IPS-NIHi11 (cell line): Measurements from ENCODE around the gene MIXL1.
"Not testable (repeated sequence)": the region's sequence is repeated elsewhere in the genome, so short reads cannot be mapped to it uniquely, and the experiment has no call there.

Experiments
- DNase-seq: peaks from one replicate; pipeline ENCODE4 v3.0.0; 2012; ENCODE audit warnings: mixed read lengths, low spot score

MIXL1 gene

GRCh38 chr1:226215239-226215638 lies 8.2 kb upstream of the MIXL1 start:
- no peak for DNase-seq

DNA sequence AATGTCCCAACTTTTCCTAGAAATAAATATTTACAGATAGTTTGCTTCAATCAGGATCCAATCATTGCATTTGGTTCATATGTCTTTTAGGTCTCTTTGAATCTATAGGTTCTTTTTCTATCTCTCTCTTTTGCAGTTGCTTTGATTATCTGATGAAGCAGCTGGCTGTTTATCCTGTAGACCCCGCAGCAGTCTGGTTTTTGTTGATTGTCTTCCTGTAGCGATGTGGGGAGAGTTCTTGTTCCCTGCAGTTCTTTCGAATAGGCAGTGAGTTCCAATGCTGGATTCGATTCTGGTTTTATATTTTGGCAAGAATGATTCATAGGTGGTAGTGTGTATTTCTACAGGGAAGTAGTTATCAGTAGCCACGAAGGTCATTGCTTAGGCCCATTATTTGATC lies 7.4 kb upstream of the MIXL1 start:
- no peak for DNase-seq

GRCh38 chr1:226217273-226217672 lies 6.2 kb upstream of the MIXL1 start:
- DNase-seq, result no peak

DNA sequence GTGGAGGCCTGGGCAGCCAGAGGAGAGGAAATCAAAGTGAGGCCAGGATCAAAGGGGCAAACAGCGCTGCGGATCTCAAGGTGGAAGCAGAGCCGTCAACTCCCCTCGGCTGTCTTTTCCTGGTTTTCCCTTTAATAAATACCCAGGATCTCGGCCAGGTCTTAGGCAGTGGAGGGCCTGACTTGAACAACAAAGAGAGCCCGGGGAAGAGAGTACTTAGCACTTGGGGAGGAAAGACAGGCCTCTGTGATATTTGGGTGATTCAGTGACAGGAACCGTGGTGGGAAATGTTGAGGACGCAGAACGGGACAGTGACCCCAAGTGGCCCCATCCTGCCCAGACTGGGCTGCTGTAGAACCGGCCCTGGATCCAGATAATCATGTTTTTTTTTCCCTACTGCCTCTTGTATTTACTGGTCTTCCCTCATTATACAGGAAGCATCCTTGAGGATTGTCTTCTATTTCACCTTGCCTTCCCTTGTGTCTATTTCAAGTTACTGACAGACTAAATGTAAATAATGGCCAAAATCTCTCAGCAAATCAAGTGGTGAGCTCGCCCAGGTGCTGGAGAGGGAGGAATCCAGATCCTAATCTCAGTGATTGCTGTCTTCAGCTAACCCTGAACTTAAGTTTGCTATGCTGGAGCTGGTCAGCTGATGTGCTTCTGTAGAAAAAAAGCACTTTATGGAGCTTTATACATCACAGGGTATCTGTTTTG lies 2.8 kb upstream of the MIXL1 start:
- DNase-seq, result no peak

DNA sequence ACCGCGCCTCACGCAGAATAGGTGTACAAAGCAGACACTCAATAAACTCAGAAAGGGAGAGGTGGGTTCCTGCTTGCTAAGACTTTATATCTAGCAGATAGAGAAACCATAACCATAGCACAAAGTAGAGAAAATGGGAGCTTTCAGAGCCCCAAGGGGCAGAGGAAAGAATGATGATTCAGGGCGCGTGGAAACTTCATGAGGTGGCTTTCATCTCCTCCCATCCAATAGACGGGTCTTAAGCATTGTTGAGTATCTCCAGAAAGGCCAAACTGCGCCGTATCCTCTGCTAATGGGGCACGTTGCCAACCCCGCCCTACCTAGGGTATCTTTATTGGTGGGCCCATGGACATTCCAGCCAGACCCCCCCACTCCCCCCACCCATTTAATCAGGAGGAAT lies 778 bp upstream of the MIXL1 start:
- DNase-seq, result no peak

GRCh38 chr1:226223786-226224244 lies 351 bp downstream of the MIXL1 start:
- no peak for DNase-seq

DNA sequence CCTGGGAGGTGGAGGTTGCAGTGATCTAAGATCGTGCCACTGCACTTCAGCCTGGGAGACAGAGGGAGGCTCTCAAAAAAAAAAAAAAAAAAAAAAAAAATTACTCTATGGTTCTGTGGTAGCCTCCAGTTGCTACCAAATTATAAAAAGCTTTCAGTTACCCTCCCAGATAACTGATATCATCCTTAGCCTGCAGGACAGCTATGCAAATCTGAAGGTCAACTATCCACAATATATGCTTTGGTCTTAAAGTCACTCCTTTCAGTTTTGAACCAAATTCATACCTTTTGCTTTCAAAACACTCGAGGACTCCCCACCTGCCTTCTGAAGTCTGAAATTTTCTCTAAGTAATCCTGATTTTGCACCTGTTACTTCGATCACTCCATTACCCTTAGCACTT lies 3.1 kb downstream of the MIXL1 start:
- no peak for DNase-seq

DNA sequence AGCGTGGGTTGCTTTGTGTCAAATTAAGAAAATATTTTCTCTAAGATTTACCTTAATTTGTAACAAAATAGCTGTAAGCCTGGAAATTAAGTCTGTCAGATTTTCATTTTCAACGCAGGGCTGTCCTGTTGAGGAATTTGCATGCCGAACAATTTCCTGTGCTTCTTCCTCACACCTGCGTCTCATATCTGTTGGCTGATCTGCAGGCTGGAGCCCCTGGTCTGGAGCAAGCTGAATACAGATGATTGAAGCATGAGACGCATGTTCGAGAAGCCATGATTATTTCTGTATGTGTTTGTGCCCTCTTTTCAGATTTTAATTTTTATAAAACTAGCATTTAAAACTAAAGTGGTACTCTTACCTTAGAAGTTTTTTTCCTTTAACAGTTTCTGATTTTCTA lies 9.8 kb downstream of the MIXL1 start:
- no peak for DNase-seq

- DNase-seq, result no peak
Measured at GRCh38 chr1:226233806-226234205, 10.3 kb downstream of the MIXL1 start.

DNA sequence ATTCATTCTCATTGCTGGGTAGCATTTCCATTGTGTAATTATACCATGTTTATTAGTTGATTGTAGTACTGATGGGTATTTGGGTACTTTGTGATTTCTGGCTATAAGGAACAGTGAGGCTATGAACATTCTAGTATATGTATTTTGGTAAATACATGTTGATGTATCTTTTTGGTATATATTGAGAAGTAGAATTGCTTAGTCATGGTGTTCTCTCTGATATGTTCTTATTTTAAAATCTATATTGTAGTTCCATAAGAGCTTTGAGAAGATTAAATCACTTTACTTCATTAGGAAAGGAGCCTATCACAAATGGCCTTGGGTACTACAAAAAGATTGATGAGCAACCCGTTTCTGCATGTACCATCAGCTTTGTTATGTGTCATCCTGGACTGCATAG lies 13.4 kb downstream of the MIXL1 start:
- no peak for DNase-seq

DNA sequence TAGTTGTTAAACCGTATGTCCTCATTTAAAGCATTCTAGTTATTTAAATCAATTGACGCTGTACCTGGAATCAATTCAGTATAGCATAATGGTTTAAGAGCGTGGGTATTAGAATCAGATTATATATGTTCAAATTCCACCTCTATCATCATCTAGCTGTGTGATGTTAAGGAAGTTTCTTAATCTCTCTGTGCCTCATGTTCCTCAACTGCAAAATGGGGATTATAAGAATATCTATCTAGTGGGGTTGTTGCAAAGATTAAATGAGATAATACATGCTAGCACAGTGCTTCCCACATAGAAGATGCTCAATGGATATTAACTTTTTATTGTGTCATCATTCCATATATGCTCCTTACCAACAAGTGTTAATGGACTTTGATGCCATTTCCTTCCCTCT lies 16.0 kb downstream of the MIXL1 start:
- no peak for DNase-seq

DNA sequence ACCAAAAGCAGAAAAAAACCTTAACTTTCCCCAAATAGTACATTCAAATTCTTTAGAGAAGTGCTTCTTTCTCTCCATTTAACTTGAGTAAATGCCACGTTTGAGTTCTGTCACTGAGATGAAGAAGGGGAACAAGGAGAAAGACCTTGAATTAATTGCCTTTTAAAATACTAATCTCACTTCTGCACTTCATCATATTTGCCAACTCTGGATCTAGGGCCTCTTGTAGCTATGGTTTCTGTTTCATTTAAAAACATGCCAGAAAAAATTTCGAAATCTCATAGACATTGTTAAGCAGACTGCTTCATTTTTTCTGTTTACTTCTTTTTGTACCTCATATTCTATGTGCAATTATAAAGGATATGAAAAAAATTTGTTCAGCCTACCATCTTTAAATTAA lies 24.6 kb downstream of the MIXL1 start:
- DNase-seq, result no peak

GRCh38 chr1:226248796-226249195 lies 25.3 kb downstream of the MIXL1 start:
- no peak for DNase-seq

DNA sequence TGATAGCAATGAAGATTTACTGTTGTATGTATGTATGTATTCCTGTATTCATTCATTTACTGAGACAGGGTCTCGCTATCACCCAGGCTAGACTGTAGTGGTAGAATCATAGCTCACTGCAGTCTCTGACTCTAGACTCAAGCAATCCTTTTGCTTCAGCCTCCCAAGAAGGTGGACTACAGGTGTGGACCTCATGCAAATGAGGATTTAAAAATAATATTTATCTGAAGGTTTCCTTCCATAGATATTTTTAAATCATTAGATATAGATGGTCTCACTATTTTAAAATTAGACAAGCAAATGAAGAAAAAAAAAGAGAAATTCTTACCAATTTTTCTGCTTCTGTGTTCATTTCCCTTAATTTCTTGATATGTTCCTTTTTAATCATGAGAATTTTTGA lies 27.0 kb downstream of the MIXL1 start:
- no peak for DNase-seq

- DNase-seq, result not testable (repeated sequence)
Measured at GRCh38 chr1:226252841-226253240, 29.4 kb downstream of the MIXL1 start.

- DNase-seq, result no peak
Measured at GRCh38 chr1:226253933-226254332, 30.5 kb downstream of the MIXL1 start.

GRCh38 chr1:226255380-226255779 lies 31.9 kb downstream of the MIXL1 start:
- no peak for DNase-seq

- DNase-seq, result no peak
Measured at GRCh38 chr1:226261818-226262217, 38.4 kb downstream of the MIXL1 start.

DNA sequence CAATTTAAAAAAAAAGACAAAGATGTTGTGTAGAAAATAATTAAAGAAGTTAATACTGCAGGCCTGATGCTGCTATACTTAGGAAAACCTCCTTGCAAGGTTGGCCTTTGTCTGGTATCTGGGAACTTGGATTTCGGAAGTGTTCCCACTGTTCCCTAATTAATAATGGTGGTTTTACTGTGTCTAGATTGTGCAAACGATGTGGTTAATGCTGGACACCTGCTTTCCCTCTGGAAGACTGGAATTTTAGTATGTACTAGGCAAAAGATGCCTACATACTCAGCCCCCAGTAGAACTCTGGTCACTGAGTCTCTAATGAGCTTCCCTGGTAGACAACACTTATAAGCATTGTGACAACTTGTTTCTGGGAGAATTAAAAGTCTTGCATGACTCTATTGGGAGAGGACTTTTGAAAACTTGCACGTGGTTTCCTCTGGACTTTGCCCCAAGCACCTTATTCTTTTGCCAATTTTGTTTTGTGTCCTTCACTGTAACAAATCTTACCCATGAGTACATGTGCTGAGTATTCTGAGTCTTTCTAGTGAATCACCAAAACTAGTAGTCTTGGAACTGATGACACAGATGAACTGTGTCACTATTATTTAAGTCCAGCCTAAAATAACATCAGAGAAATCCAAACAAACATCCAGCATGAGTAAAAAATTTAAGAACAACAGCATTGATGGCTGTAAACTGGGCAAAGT lies 45.1 kb downstream of the MIXL1 start:
- DNase-seq, result no peak

GRCh38 chr1:226272233-226272902 lies 48.9 kb downstream of the MIXL1 start:
- DNase-seq, result not testable (repeated sequence)

DNA sequence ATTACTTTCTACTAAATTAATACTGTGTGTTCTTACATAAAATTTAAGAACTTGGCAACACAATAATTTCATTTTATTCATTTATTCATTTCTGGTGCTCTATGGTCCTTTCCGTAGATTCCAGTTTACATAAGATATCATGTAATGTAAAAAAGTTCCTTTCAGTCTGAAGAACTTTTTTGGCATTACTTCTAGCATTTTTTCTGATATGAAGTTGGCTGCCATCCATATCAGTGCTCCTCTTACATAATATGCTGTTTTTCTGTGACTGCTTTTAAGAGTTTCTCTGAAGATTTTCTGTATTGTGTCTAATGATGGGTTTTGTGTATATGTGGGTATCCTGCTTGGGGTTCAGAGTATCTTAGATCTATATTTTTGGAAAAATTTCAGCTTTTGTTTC lies 50.7 kb downstream of the MIXL1 start:
- no peak for DNase-seq

DNA sequence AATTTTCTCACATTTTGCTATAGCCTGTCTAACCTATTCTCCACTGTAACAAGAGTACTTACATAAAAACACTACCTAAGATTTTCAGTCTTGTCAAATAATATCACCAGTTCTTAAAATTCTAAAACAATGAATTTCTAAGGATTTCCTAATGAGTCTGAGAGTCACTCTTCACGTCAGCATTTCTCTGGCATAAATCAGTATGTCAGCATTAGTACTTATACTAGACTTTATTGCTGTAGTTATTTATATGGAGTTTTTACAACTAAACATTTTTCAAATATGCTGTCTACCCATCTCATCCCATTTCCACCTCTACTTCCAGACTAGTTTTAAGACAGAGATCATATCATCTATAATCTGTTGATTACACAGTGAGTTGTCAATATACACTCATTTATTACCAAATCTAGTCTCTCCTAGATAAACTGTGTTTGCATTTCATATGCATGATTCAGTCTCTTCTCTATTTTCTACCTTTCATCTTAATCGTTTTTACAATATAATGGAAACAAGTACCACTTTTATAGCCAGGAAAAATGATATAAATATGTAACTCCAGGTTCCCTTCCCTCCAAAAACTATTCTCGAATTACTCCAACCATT lies 52.7 kb downstream of the MIXL1 start:
- no peak for DNase-seq
